Esophagus (tissue), 2 donors: ENCODE data around the gene EIF5. TPM values are rescaled to one million over a fixed set of nuclear protein-coding genes. Genes with fewer than 3 reads are reported as not detected.

Experiments used
- H3K27ac ChIP-seq, 2 donors: one replicate each; pipeline ENCODE4 v1.5.1; 2013; ENCODE audit warnings: low read depth in 2 of 2, mild to moderate bottlenecking in 2 of 2, inconsistent platforms in 1 of 2, low read length in 1 of 2, moderate library complexity in 1 of 2
- H3K27me3 ChIP-seq, 2 donors: one replicate each; pipeline ENCODE4 v1.6.1; 2013; ENCODE audit warnings: low read length in 2 of 2, control low read depth in 1 of 2, mild to moderate bottlenecking in 1 of 2; ENCODE audit not compliant: insufficient read depth in 2 of 2, control insufficient read depth in 1 of 2
- H3K36me3 ChIP-seq, 2 donors: one replicate each; pipeline ENCODE4 v1.6.1; 2013; ENCODE audit warnings: low read length in 1 of 2; ENCODE audit not compliant: control insufficient read depth in 2 of 2, insufficient read depth in 2 of 2
- H3K4me1 ChIP-seq, 2 donors: one replicate each; pipeline ENCODE4 v1.6.1; 2013; ENCODE audit warnings: low read length in 1 of 2; ENCODE audit not compliant: control insufficient read depth in 2 of 2, insufficient read depth in 2 of 2
- H3K4me3 ChIP-seq, 2 donors: one replicate each; pipeline ENCODE4 v1.5.1; 2013; ENCODE audit warnings: low read length in 2 of 2, mild to moderate bottlenecking in 2 of 2, low read depth in 1 of 2, moderate library complexity in 1 of 2
- H3K9me3 ChIP-seq, 2 donors: one replicate each; pipeline ENCODE4 v1.6.1; 2013; ENCODE audit warnings: mild to moderate bottlenecking in 2 of 2, low read depth in 1 of 2, low read length in 1 of 2, moderate library complexity in 1 of 2; ENCODE audit not compliant: control insufficient read depth in 2 of 2, insufficient read depth in 1 of 2
- WGBS, 2 donors: extraction: QIAGEN DNeasy Blood & Tissue Kit; methylation state at CpG; one replicate each; pipeline ENCODE4 v1.1.7; 2013; 5-methylcytosine and 5-hydroxymethylcytosine counted together
- polyA plus RNA-seq, 2 donors: library from polyadenylated mRNA; stranded (reverse); fragments of 200-250 nt; gene quantifications; one replicate each; pipeline ENCODE4 v1.2.3, GENCODE V29; 2013
- donor health status: healthy with polysubstance abuse.
- donor health status: Bipolar disorder and iron deficiency.

Gene EIF5
- polyA plus RNA-seq, 2 donors: 62.6 to 125 TPM

- H3K27ac ChIP-seq: no peak overlapping the region
- H3K36me3 ChIP-seq: no peaks in the 10 kb centered on the region
- no peaks in the 10 kb centered on the region for H3K27me3 ChIP-seq
- no peaks in the 10 kb centered on the region for H3K9me3 ChIP-seq
- 26 to 27% methylated on average over 10 of the region's 10 CpGs for WGBS, 2 donors
- H3K4me1 ChIP-seq: no peaks in the 10 kb centered on the region
- no peak overlapping the region for H3K4me3 ChIP-seq
These were observed 41.3 kb upstream of the EIF5 start for GRCh38 chr14:103292426-103293374.

- H3K4me3 ChIP-seq: no peak overlapping the region
- WGBS, 2 donors: 72 to 75% methylated on average over 7 of the region's 7 CpGs
- H3K36me3 ChIP-seq: no peaks in the 10 kb centered on the region
- no peaks in the 10 kb centered on the region for H3K4me1 ChIP-seq
- no peaks in the 10 kb centered on the region for H3K9me3 ChIP-seq
- no peaks in the 10 kb centered on the region for H3K27me3 ChIP-seq
- H3K27ac ChIP-seq: no peak overlapping the region
These were observed 40.6 kb upstream of the EIF5 start for GRCh38 chr14:103293465-103293864.

DNA sequence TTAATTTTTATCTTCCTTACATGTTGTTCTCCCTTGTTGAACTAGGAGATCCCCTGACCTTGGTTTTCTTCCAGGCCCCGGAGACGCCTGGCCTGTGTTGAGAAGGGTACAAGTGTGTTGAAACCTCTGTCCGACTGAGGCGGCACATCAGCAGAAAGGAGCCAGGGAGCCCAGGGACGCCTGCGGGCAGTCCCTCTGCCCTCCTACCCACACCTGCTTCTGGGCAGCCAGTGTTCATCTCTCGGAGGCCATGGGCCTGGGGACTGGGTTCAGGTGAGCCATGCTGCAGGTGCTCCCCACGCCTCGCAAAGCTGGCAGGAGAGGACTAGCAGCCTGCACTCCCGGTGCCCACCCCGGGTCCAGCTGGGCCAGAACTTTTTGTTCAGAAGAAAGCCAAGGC, 39.9 kb upstream of the EIF5 start:
- 86 to 91% methylated on average over 11 of the region's 11 CpGs for WGBS, 2 donors
- Histone ChIP-seq H3K4me1 (no peaks in the 10 kb centered on the region), H3K4me3 (no peak overlapping the region)

GRCh38 chr14:103296007-103296406, 38.0 kb upstream of the EIF5 start:
- no peaks in the 10 kb centered on the region for H3K4me1 ChIP-seq
- H3K4me3 ChIP-seq: no peak overlapping the region
- no peaks in the 10 kb centered on the region for H3K27me3 ChIP-seq
- no peaks in the 10 kb centered on the region for H3K36me3 ChIP-seq
- H3K27ac ChIP-seq: no peak overlapping the region
- H3K9me3 ChIP-seq: no peaks in the 10 kb centered on the region

More for the DNA sequence above, 39.9 kb upstream of the EIF5 start:
- no peaks in the 10 kb centered on the region for H3K36me3 ChIP-seq
- H3K27me3 ChIP-seq: no peaks in the 10 kb centered on the region
- H3K9me3 ChIP-seq: no peaks in the 10 kb centered on the region
- H3K27ac ChIP-seq: no peak overlapping the region

DNA sequence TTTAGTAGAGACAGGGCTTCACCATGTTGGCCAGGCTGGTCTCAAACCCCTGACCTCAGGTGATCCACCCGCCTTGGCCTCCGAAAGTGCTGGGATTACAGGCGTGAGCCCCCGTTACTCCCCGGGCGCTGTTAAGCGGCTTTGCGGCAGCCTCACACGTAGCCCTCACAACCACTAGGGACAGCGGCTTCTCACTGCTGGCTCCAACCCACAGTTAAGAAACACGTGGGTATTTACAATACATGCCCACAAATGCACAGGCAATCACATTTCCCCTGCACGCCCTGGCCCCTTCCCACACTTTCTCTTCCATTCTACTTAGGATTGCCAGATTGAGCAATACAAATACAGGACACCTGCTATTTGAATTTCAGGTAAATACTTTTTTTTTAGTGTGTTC, 37.0 kb upstream of the EIF5 start:
- Histone ChIP-seq H3K27ac (no peak overlapping the region), H3K4me1 (peaks cover 0 to 2% of the 10 kb centered on the region in 2 donors), H3K36me3 (no peaks in the 10 kb centered on the region), H3K27me3 (no peaks in the 10 kb centered on the region), H3K4me3 (no peak overlapping the region), H3K9me3 (no peaks in the 10 kb centered on the region)
- WGBS, 2 donors: 79 to 82% methylated on average over 12 of the region's 12 CpGs

GRCh38 chr14:103298620-103299019, 35.4 kb upstream of the EIF5 start:
- Histone ChIP-seq H3K27ac (no peak overlapping the region), H3K4me1 (peaks cover 0 to 3% of the 10 kb centered on the region in 2 donors), H3K4me3 (no peak overlapping the region), H3K9me3 (no peaks in the 10 kb centered on the region), H3K27me3 (no peaks in the 10 kb centered on the region), H3K36me3 (no peaks in the 10 kb centered on the region)
- WGBS, 2 donors: 94 to 95% methylated on average over 1 of the region's 1 CpG

DNA sequence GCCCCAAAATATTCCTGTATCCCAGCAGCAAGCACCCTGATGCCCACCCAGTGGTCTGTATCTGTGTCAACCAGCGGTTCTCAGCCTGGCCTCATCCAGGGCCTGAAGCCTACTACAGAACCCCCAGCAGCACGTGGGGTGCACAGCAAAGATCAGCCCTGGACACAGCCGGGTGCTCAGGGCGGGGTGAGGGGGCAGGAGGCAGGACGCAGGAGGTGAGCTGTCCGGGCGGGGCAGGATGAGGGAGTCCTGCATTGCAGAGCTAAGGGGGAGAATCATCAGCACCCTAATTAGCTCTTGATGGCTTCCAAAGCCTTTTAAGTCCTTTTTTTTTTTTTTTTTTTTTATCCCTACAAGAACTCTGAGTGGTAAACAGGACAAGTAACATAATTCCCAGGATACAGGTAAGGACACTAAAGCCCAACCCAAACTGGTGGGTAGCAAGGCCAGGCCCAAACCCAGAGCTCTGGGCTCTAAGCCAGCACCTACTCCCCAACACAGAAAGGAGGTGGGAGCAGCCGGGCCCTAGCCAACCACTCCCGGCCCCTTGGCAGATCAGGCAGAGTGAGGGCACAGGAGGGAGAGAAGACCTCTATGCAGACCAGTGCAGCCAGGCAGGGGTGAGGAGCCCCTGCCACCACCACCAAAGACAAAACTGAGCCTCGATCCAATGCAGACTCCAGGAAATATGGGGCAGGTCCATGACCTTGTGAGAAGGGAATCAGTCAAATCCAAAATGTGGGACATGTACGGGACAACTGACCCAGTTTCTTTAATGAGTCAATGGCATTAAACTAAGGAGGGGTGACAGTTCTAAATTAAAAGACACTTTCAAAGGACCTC, 32.3 kb upstream of the EIF5 start:
- Histone ChIP-seq H3K27ac (no peak overlapping the region), H3K4me3 (no peak overlapping the region), H3K36me3 (no peaks in the 10 kb centered on the region), H3K27me3 (no peaks in the 10 kb centered on the region), H3K9me3 (no peaks in the 10 kb centered on the region), H3K4me1 (peaks cover 0 to 3% of the 10 kb centered on the region in 2 donors)
- 75 to 77% methylated on average over 11 of the region's 11 CpGs for WGBS, 2 donors

GRCh38 chr14:103302966-103303365, 31.1 kb upstream of the EIF5 start:
- WGBS, 2 donors: 82 to 87% methylated on average over 1 of the region's 1 CpG
- Histone ChIP-seq H3K4me1 (peaks cover 0 to 3% of the 10 kb centered on the region in 2 donors), H3K36me3 (no peaks in the 10 kb centered on the region), H3K27ac (no peak overlapping the region), H3K4me3 (no peak overlapping the region), H3K27me3 (no peaks in the 10 kb centered on the region), H3K9me3 (no peaks in the 10 kb centered on the region)

GRCh38 chr14:103304706-103305105, 29.3 kb upstream of the EIF5 start:
- Histone ChIP-seq H3K4me3 (no peak overlapping the region), H3K4me1 (peaks cover 0 to 3% of the 10 kb centered on the region in 2 donors), H3K9me3 (no peaks in the 10 kb centered on the region), H3K36me3 (no peaks in the 10 kb centered on the region), H3K27me3 (no peaks in the 10 kb centered on the region), H3K27ac (no peak overlapping the region)
- WGBS, 2 donors: 47 to 68% methylated on average over 2 of the region's 2 CpGs
